H1 (cell line): ENCODE measurements around the gene TBL2. TPM values are rescaled to one million over a fixed set of nuclear protein-coding genes. Genes with fewer than 3 reads are reported as not detected.

Source experiments
- CTCF ChIA-PET: fragments of 300-600 bp; sonication (Branson Sonifier 250); formaldehyde crosslinking; loops from one replicate; lab custom pipeline; 2021; ENCODE audit not compliant: partially characterized antibody; lab: Charles Lee
- POLR2A ChIA-PET: fragments of 300-600 bp; sonication (Branson Sonifier 250); formaldehyde crosslinking; loops from one replicate; lab custom pipeline; 2021; ENCODE audit warnings: inconsistent platforms; ENCODE audit not compliant: partially characterized antibody; lab: Charles Lee
- DNase-seq, 2 experiments: peaks; one replicate each; pipeline versions ENCODE4 v3.0.0 to v3.0.0-alpha.2; 2010 to 2022; ENCODE audit warnings: low spot score in 2 of 2, low read depth in 1 of 2, mixed read lengths in 1 of 2
- FAIRE-seq: peaks from 2 replicates; lab custom pipeline; 2011; peaks lifted over from hg19 to GRCh38; lab: Jason Lieb, UNC
- H2AFZ ChIP-seq: 2 replicates; pipeline ENCODE4 v1.8.1; 2012; ENCODE audit warnings: low read length, inconsistent platforms
- H2AK5ac ChIP-seq: 2 replicates; pipeline ENCODE4 v1.6.1; 2013; ENCODE audit warnings: low read depth, low read length
- H2BK120ac ChIP-seq: replicated peaks from 2 replicates; pipeline ENCODE3; 2013; ENCODE audit warnings: low read depth, low read length, inconsistent platforms
- H2BK12ac ChIP-seq: 2 replicates; pipeline ENCODE4 v1.6.1; 2013; ENCODE audit warnings: low read depth, low read length
- H2BK15ac ChIP-seq: 2 replicates; pipeline ENCODE4 v1.6.1; 2013; ENCODE audit warnings: low read length
- H2BK20ac ChIP-seq: 2 replicates; pipeline ENCODE4 v1.6.1; 2013; ENCODE audit warnings: low read length
- H2BK5ac ChIP-seq: 2 replicates; pipeline ENCODE4 v1.6.1; 2013; ENCODE audit warnings: low read depth, low read length
- H3K14ac ChIP-seq: 2 replicates; pipeline ENCODE4 v1.6.1; 2013; ENCODE audit warnings: inconsistent platforms; ENCODE audit not compliant: insufficient read length
- H3K18ac ChIP-seq: 2 replicates; pipeline ENCODE4 v1.6.1; 2013; ENCODE audit warnings: low read length; ENCODE audit errors: extremely low read depth
- H3K23ac ChIP-seq: 2 replicates; pipeline ENCODE4 v1.6.1; 2013; ENCODE audit warnings: inconsistent platforms; ENCODE audit not compliant: insufficient read length
- H3K23me2 ChIP-seq: 2 replicates; pipeline ENCODE4 v1.6.1; 2013; ENCODE audit warnings: low read depth, low read length
- H3K27ac ChIP-seq: 2 replicates; pipeline ENCODE4 v1.6.1; 2011; ENCODE audit warnings: low read depth, low read length, inconsistent platforms
- H3K27me3 ChIP-seq, 4 experiments: replicated peaks in 1 of 4; 1 replicate in 1 of 4; 2 replicates in 3 of 4; pipeline versions ENCODE4 v1.6.1 to v1.8.1; 2011 to 2013; ENCODE audit warnings: low read length in 3 of 4, mild to moderate bottlenecking in 3 of 4, inconsistent platforms in 2 of 4, mixed read lengths in 2 of 4, moderate library complexity in 1 of 4; ENCODE audit not compliant: control insufficient read depth in 3 of 4, insufficient read depth in 3 of 4; ENCODE audit errors: extremely low read depth in 1 of 4
- H3K36me3 ChIP-seq, 4 experiments: 2 replicates each; pipeline versions ENCODE4 v1.6.1 to v1.8.1; 2011 to 2013; ENCODE audit warnings: mild to moderate bottlenecking in 4 of 4, low read length in 3 of 4, moderate library complexity in 2 of 4, control low read depth in 1 of 4, inconsistent platforms in 1 of 4; ENCODE audit not compliant: insufficient read depth in 4 of 4, control insufficient read depth in 2 of 4
- H3K4ac ChIP-seq: replicated peaks from 2 replicates; pipeline ENCODE3; 2013; ENCODE audit warnings: low read length, low read depth, mixed read lengths, inconsistent platforms; ENCODE audit not compliant: insufficient read length
- H3K4me1 ChIP-seq, 4 experiments: replicated peaks in 1 of 4; 1 replicate in 1 of 4; 2 replicates in 3 of 4; pipeline versions ENCODE4 v1.6.1 to v1.8.1; 2011 to 2013; ENCODE audit warnings: low read length in 3 of 4, inconsistent platforms in 2 of 4, mixed read lengths in 1 of 4; ENCODE audit not compliant: insufficient read depth in 4 of 4, control insufficient read depth in 3 of 4
- H3K4me2 ChIP-seq, 2 experiments: 2 replicates each; pipeline versions ENCODE4 v1.6.1 to v1.8.1; 2011 to 2013; ENCODE audit warnings: low read depth in 2 of 2, low read length in 2 of 2, control low read depth in 1 of 2, inconsistent platforms in 1 of 2, mild to moderate bottlenecking in 1 of 2; ENCODE audit not compliant: insufficient read depth in 1 of 2
- H3K4me3 ChIP-seq, 4 experiments: fragments of 200-600, 300-600 bp in 1 of 4; sonication (generic), shearing (Covaris generic), sonication (Bioruptor Twin) in 1 of 4; 2 replicates each; pipeline versions ENCODE4 v1.5.1 to v1.8.1; 2011 to 2016; ENCODE audit warnings: low read length in 4 of 4, low read depth in 3 of 4, control low read depth in 2 of 4, inconsistent platforms in 2 of 4, mild to moderate bottlenecking in 2 of 4, mixed read lengths in 1 of 4, moderate library complexity in 1 of 4; ENCODE audit not compliant: insufficient read depth in 2 of 4; ENCODE audit errors: extremely low read depth in 1 of 4
- H3K56ac ChIP-seq: replicated peaks from 2 replicates; pipeline ENCODE3; 2013; ENCODE audit warnings: low read depth, mild to moderate bottlenecking, mixed read lengths, low read length, inconsistent platforms; ENCODE audit not compliant: insufficient read length
- H3K79me1 ChIP-seq: 2 replicates; pipeline ENCODE4 v1.6.1; 2013; ENCODE audit warnings: low read depth, low read length, control low read depth
- H3K79me2 ChIP-seq, 2 experiments: 2 replicates each; pipeline versions ENCODE4 v1.6.1 to v1.8.1; 2012 to 2013; ENCODE audit warnings: low read length in 2 of 2, mild to moderate bottlenecking in 2 of 2, inconsistent platforms in 1 of 2; ENCODE audit not compliant: insufficient read depth in 2 of 2, control insufficient read depth in 1 of 2
- H3K9ac ChIP-seq, 4 experiments: replicated peaks in 1 of 4; 1 replicate in 1 of 4; 2 replicates in 3 of 4; pipeline versions ENCODE4 v1.6.1 to v1.8.1; 2011 to 2013; ENCODE audit warnings: low read depth in 3 of 4, low read length in 3 of 4, control low read depth in 2 of 4, mild to moderate bottlenecking in 2 of 4, moderate library complexity in 2 of 4, inconsistent platforms in 1 of 4; ENCODE audit errors: extremely low read depth in 1 of 4
- H3K9me3 ChIP-seq, 2 experiments: 2 replicates each; pipeline versions ENCODE4 v1.6.1 to v1.8.1; 2012 to 2013; ENCODE audit warnings: mild to moderate bottlenecking in 2 of 2, moderate library complexity in 2 of 2, control low read depth in 1 of 2, inconsistent platforms in 1 of 2, low read depth in 1 of 2, low read length in 1 of 2, mixed read lengths in 1 of 2; ENCODE audit not compliant: insufficient read depth in 2 of 2
- H4K20me1 ChIP-seq, 2 experiments: replicated peaks in 1 of 2; 2 replicates each; pipeline versions ENCODE3 to v1.8.1; 2011 to 2013; ENCODE audit warnings: inconsistent platforms in 2 of 2, low read length in 2 of 2, mild to moderate bottlenecking in 1 of 2; ENCODE audit not compliant: insufficient read depth in 2 of 2, control insufficient read depth in 1 of 2
- H4K5ac ChIP-seq: 2 replicates; pipeline ENCODE4 v1.6.1; 2013; ENCODE audit warnings: low read length, low read depth, mixed read lengths, inconsistent platforms; ENCODE audit not compliant: insufficient read length
- H4K8ac ChIP-seq: 2 replicates; pipeline ENCODE4 v1.8.0; 2013; ENCODE audit warnings: mild to moderate bottlenecking, moderate library complexity, low read length, inconsistent platforms; ENCODE audit not compliant: insufficient read depth; ENCODE audit errors: extremely low read depth
- H4K91ac ChIP-seq: replicated peaks from 2 replicates; pipeline ENCODE3; 2013; ENCODE audit warnings: low read length, mixed read lengths, inconsistent platforms; ENCODE audit not compliant: insufficient read length
- CREB1 ChIP-seq: IDR thresholded peaks from 2 replicates; pipeline ENCODE4 v1.6.1; 2012; ENCODE audit warnings: inconsistent platforms
- EP300 ChIP-seq, 2 experiments: IDR thresholded peaks; 1 replicate in 1 of 2; 2 replicates in 1 of 2; pipeline ENCODE4 v1.6.1; 2011 to 2012; ENCODE audit warnings: low read depth in 2 of 2, low read length in 2 of 2, mild to moderate bottlenecking in 2 of 2, borderline replicate concordance in 1 of 2, inconsistent platforms in 1 of 2, moderate library complexity in 1 of 2
- HDAC6 ChIP-seq: IDR thresholded peaks from one replicate; pipeline ENCODE4 v1.7.1; 2012; ENCODE audit warnings: low read depth, mild to moderate bottlenecking, inconsistent platforms, low read length, moderate library complexity
- PHF8 ChIP-seq: fragments of 200-600 bp; sonication (generic); conservative IDR thresholded peaks from 2 replicates; pipeline ENCODE4 v1.7.1; 2012; ENCODE audit warnings: low read depth, mild to moderate bottlenecking, inconsistent platforms, low read length, moderate library complexity
- POLR2A ChIP-seq, 2 experiments: IDR thresholded peaks; 1 replicate in 1 of 2; 2 replicates in 1 of 2; pipeline ENCODE4 v1.6.1; 2011; ENCODE audit warnings: low read depth in 2 of 2, low read length in 2 of 2, mild to moderate bottlenecking in 2 of 2; ENCODE audit errors: control extremely low read depth in 1 of 2
- RBBP5 ChIP-seq: IDR thresholded peaks from 2 replicates; pipeline ENCODE4 v1.7.1; 2012; ENCODE audit warnings: low read depth, mild to moderate bottlenecking, inconsistent platforms, low read length, moderate library complexity, borderline replicate concordance
- SIN3A ChIP-seq, 2 experiments: IDR thresholded peaks in 1 of 2; conservative IDR thresholded peaks in 1 of 2; 2 replicates each; pipeline ENCODE4 v1.6.1; 2011 to 2012; ENCODE audit warnings: low read length in 2 of 2, improper control_type of control experiment in 1 of 2, low read depth in 1 of 2, mild to moderate bottlenecking in 1 of 2
- YY1 ChIP-seq: IDR thresholded peaks from 2 replicates; pipeline ENCODE4 v1.6.1; 2011; ENCODE audit warnings: low read depth, mild to moderate bottlenecking, low read length
- WGBS, 2 experiments: shearing (Covaris generic) in 1 of 2; methylation state at CpG; one replicate each; pipeline versions ENCODE4 v1.1.6 to v1.1.7; 2013 to 2015; ENCODE audit warnings: low lambda C conversion rate in 2 of 2, mixed read lengths in 2 of 2, inconsistent platforms in 1 of 2, low coverage in 1 of 2, missing lambda C conversion rate in 1 of 2; ENCODE audit not compliant: insufficient replicate concordance in 2 of 2, insufficient coverage in 1 of 2, insufficient read length in 1 of 2; ENCODE audit errors: extremely low coverage in 1 of 2, missing lambda C conversion rate in 1 of 2; 5-methylcytosine and 5-hydroxymethylcytosine counted together
- polyA plus RNA-seq, 7 experiments: library from polyadenylated mRNA; depleted of rRNA in 3 of 7; stranded (reverse) in 5 of 7; unstranded in 2 of 7; fragments of >200 nt in 5 of 7; fragments of 200-250 nt in 2 of 7; gene quantifications; 1 replicate in 5 of 7; 2 replicates in 1 of 7; 4 replicates in 1 of 7; pipeline versions ENCODE4 v1.2.1 to v1.2.3, GENCODE V29; 2011 to 2013; ENCODE audit warnings: missing spikeins in 2 of 7, mixed read lengths in 2 of 7
- total RNA-seq: library from RNA; stranded (reverse); fragmentation: NEBNext Ultra II Directional; extraction: Animal tissue kit (Norgen Biotek cat#: 25700); gene quantifications from 2 replicates; pipeline ENCODE4 v1.2.1, GENCODE V29; 2021
- TF ChIP-seq, protein P1 (sequence below): IDR thresholded peaks from 2 replicates; pipeline ENCODE4 v1.6.1; 2012; ENCODE audit warnings: inconsistent platforms

The TBL2 gene
- total and polyA plus RNA-seq, 2 of the 8 experiments (the other 6 are each of a cell fraction or from before 2014, with no cell fraction given) = 25.8 to 29.7 TPM

DNA sequence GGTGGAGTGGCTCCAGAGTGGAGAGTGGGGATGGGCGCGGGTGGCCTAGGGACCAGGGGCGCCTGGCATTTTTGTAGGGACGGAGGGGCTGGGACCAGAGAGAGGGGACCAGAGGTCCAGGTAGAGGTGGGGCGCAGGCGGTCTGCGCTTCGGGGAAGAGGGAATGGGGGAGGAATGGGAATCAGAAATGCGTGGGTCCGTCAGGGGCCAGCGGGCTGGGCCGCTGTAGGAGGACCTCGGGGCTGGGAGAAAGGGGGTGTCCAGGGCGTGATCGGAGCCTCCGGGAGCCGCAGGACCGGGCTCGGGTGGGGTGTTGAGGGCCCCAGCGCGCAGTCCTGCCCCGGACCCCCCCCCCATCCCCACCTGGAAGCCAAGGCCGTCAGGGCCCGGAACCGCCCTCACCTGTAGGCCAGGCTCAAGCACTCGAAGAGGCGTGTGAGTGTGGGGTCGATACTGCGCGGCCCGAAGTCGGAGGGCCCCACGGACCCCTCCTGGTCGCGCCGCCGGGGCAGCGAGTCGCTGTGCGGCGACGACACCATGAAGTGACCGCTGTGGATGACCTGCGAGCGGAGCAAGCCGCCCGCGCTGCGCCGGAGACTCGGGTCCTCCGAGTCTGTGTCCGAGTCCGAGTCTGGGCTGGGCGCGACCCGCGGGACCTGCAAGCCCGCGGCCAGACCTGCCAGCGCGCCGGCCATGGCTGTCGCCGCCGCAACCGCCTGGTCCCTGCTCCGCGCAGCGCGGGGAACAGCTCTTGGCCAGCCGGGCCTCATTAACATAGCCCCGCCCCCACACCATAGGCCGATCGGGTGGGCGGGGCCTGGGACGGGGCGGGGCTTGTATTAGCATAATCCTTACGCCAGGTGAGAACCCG lies 45.7 kb upstream of the TBL2 start, which contains the start of gene MLXIPL:
Gene MLXIPL (minus strand): TSS at position 725 of the 871 bp plus-strand sequence. CDS start 30 bp downstream, at position 695.
- Histone ChIP-seq H2AFZ (no peak within 1 kb of the TSS; the same call in 1 of the 2 replicates), H3K9ac (peak within 1 kb of the TSS in 3 of 4 experiments; percentile 37 to 50 (median 38); a peak in 6 of 7 replicates), H3K27me3 (peaks cover 0 to 12% (median 10%) of the 10 kb centered on the region in 4 experiments; a peak in 5 of 7 replicates), H4K5ac (no peak within 1 kb of the TSS), H3K4ac (peak within 1 kb of the TSS; percentile 69), H3K23me2 (peaks cover 18% of the 10 kb centered on the region), H2BK5ac (no peak within 1 kb of the TSS), H3K79me1 (no peaks in the 10 kb centered on the region), H3K18ac (peak within 1 kb of the TSS; percentile 87), H3K14ac (no peak within 1 kb of the TSS), H4K8ac (peak within 1 kb of the TSS; percentile 72), H2BK12ac (peak within 1 kb of the TSS; percentile 68; the same call in 1 of the 2 replicates), H2BK120ac (no peak within 1 kb of the TSS), H2BK20ac (peak within 1 kb of the TSS; percentile 61; the same call in 1 of the 2 replicates), H2AK5ac (no peak within 1 kb of the TSS), H3K9me3 (no peaks in the 10 kb centered on the region), H2BK15ac (peak within 1 kb of the TSS; percentile 61; the same call in 1 of the 2 replicates), H4K91ac (peak within 1 kb of the TSS; percentile 53), H3K27ac (no peak within 1 kb of the TSS), H3K36me3 (no peaks in the 10 kb centered on the region), H3K4me2 (peak within 1 kb of the TSS; percentile 98 to 99), H3K23ac (no peak within 1 kb of the TSS), H4K20me1 (peaks cover 0 to 5% of the 10 kb centered on the region in 2 experiments), H3K4me1 (peaks cover 0 to 7% (median 5%) of the 10 kb centered on the region in 4 experiments; a peak in 6 of 7 replicates), H3K56ac (no peak within 1 kb of the TSS), H3K79me2 (no peaks in the 10 kb centered on the region), H3K4me3 (peak within 1 kb of the TSS; percentile 48 to 86 (median 74))
- 2% methylated on average over 71 of the region's 80 CpGs; no CpG with 5 or more reads in 1 of the 2 experiments for WGBS, 2 experiments
- FAIRE-seq (no peak), DNase-seq (peak; percentile 73 to 94)
- ChIA-PET CTCF (interaction anchor here (0.7 to 1.4 kb wide), 6 partner anchors 12 to 41 kb away, joined by 3 to 8 read pairs (median 4); no protein-coding TSS in a partner anchor), POLR2A (interaction anchor here (1.0 to 1.9 kb wide), 6 partner anchors 19 to 117 kb away, joined by 3 to 5 read pairs (median 4); partner anchors contain the start of gene ABHD11)
- peak in 1 of 2 experiments; percentile 62; a peak in 1 of 3 replicates for TF ChIP-seq POLR2A (IDR thresholded peaks at IDR 0.05; ENCODE audit: control extremely low read depth in 1 of 2, low read depth in 2 of 2, low read length in 2 of 2)
- peak; percentile 68; the same call in 1 of the 2 replicates for TF ChIP-seq YY1
- TF ChIP-seq EP300 (IDR thresholded peaks at IDR 0.05; ENCODE audit: borderline replicate concordance in 1 of 2, low read depth in 2 of 2, low read length in 2 of 2) = no peak
- peak in 1 of 2 experiments; percentile 59; a peak in 1 of 4 replicates for TF ChIP-seq SIN3A (conservative IDR thresholded peaks at IDR 0.05 in 1 of 2, IDR thresholded peaks at IDR 0.05 in 1 of 2; ENCODE audit: low read depth in 1 of 2, low read length in 2 of 2)
- peak; percentile 55; the same call in 1 of the 2 replicates for TF ChIP-seq RBBP5
- TF ChIP-seq HDAC6 = no peak
- TF ChIP-seq, protein P1, sequence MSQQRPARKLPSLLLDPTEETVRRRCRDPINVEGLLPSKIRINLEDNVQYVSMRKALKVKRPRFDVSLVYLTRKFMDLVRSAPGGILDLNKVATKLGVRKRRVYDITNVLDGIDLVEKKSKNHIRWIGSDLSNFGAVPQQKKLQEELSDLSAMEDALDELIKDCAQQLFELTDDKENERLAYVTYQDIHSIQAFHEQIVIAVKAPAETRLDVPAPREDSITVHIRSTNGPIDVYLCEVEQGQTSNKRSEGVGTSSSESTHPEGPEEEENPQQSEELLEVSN = peak; percentile 64
- TF ChIP-seq CREB1 = no peak
- TF ChIP-seq PHF8 = peak; percentile 45; the same call in 1 of the 2 replicates
